HTERT RPE-1 (cell line): ENCODE measurements around the gene FDPS.

Experiments used
- in situ Hi-C: fragments of 300-500 bp; cut with MboI; formaldehyde crosslinking; loops from 4 replicates; pipeline ENCODE4 v1.14.3; 2020; ENCODE audit warnings: low sequenced_read_pairs

FDPS gene

GRCh38 chr1:155308493-155309422 lies at the start of gene FDPS:
Gene FDPS, plus strand, starts transcription at chr1:155308866. Its CDS starts 924 bp downstream, at chr1:155309790.
- in situ Hi-C loops = no loop called here

GRCh38 chr1:155260276-155260675 lies 48.4 kb upstream of the FDPS start:
- in situ Hi-C loops = no loop called here

GRCh38 chr1:155261493-155261851 lies 47.2 kb upstream of the FDPS start:
- in situ Hi-C loops = no loop called here

- in situ Hi-C loops = no loop called here
These were observed 46.6 kb upstream of the FDPS start, which contains the start of gene SCAMP3 for GRCh38 chr1:155261852-155262673. Gene SCAMP3, minus strand, starts transcription at chr1:155262360. Its CDS starts 209 bp downstream, at chr1:155262151.

GRCh38 chr1:155263067-155263466 lies 45.6 kb upstream of the FDPS start:
- in situ Hi-C loops = no loop called here

- in situ Hi-C loops = no loop called here
These were observed 42.1 kb upstream of the FDPS start for GRCh38 chr1:155266553-155266952.

GRCh38 chr1:155267373-155267772 lies 41.3 kb upstream of the FDPS start:
- in situ Hi-C loops = no loop called here

GRCh38 chr1:155268630-155269029 lies 40.0 kb upstream of the FDPS start:
- in situ Hi-C loops = no loop called here

GRCh38 chr1:155269381-155269780 lies 39.3 kb upstream of the FDPS start:
- in situ Hi-C loops = no loop called here

GRCh38 chr1:155272466-155273342 lies 36.0 kb upstream of the FDPS start:
- in situ Hi-C loops = no loop called here

- in situ Hi-C loops = no loop called here
These were observed 35.1 kb upstream of the FDPS start, which contains the start of gene CLK2 for GRCh38 chr1:155273343-155274245. Gene CLK2, minus strand, starts transcription at chr1:155273504. Its CDS starts 2,527 bp downstream, at chr1:155270977.

GRCh38 chr1:155277070-155277901 lies 31.4 kb upstream of the FDPS start, which contains the start of gene HCN3:
Gene HCN3, plus strand, starts transcription at chr1:155277463. Its CDS starts 128 bp downstream, at chr1:155277591.
- in situ Hi-C loops = no loop called here

GRCh38 chr1:155277902-155278688 lies 30.6 kb upstream of the FDPS start:
- in situ Hi-C loops = no loop called here

GRCh38 chr1:155278689-155279160 lies 29.9 kb upstream of the FDPS start:
- in situ Hi-C loops = no loop called here

GRCh38 chr1:155279268-155279667 lies 29.4 kb upstream of the FDPS start:
- in situ Hi-C loops = no loop called here

- in situ Hi-C loops = no loop called here
These were observed 26.1 kb upstream of the FDPS start for GRCh38 chr1:155282488-155283091.

- in situ Hi-C loops = no loop called here
These were observed 24.2 kb upstream of the FDPS start for GRCh38 chr1:155284476-155284875.
